Skeletal muscle tissue (tissue), 4 donors: ENCODE data around the gene NAP1L5. TPM values are rescaled to one million over a fixed set of nuclear protein-coding genes. Genes with fewer than 3 reads are reported as not detected.

Experiments used
- H3K27ac ChIP-seq: one replicate; pipeline ENCODE4 v1.7.0; 2013; ENCODE audit warnings: mild to moderate bottlenecking, low read depth, low read length, inconsistent platforms
- H3K27me3 ChIP-seq, 3 donors: one replicate each; pipeline ENCODE4 v1.7.0; 2013; ENCODE audit warnings: low read length in 3 of 3; ENCODE audit not compliant: control insufficient read depth in 3 of 3, insufficient read depth in 3 of 3
- H3K36me3 ChIP-seq, 3 donors: one replicate each; pipeline ENCODE4 v1.7.0; 2013; ENCODE audit warnings: low read length in 3 of 3; ENCODE audit not compliant: control insufficient read depth in 3 of 3, insufficient read depth in 3 of 3
- H3K4me1 ChIP-seq, 3 donors: one replicate each; pipeline ENCODE4 v1.7.0; 2013; ENCODE audit warnings: low read length in 3 of 3, mild to moderate bottlenecking in 3 of 3; ENCODE audit not compliant: control insufficient read depth in 3 of 3, insufficient read depth in 3 of 3
- H3K4me3 ChIP-seq, 3 donors: one replicate each; pipeline ENCODE4 v1.7.0; 2013; ENCODE audit warnings: low read length in 3 of 3
- H3K9ac ChIP-seq, 3 donors: one replicate each; pipeline ENCODE4 v1.7.0; 2013; ENCODE audit warnings: low read length in 3 of 3, mild to moderate bottlenecking in 3 of 3, moderate library complexity in 2 of 3, low read depth in 1 of 3
- H3K9me3 ChIP-seq, 3 donors: one replicate each; pipeline ENCODE4 v1.7.0; 2013; ENCODE audit warnings: low read length in 3 of 3; ENCODE audit not compliant: control insufficient read depth in 3 of 3
- total RNA-seq: library from RNA; depleted of rRNA; stranded (reverse); fragments of >200 nt; gene quantifications from one replicate; pipeline ENCODE4 v1.2.3, GENCODE V29; 2014
- donor health status: Osteomylitis.

NAP1L5 gene
- total RNA-seq, 1 donor from 2014 or later, result 4.2 TPM

GRCh38 chr4:88725986-88726385, 28.4 kb upstream of the NAP1L5 start:
- Histone ChIP-seq H3K27me3 (no peaks in the 10 kb centered on the region), H3K9ac (no peak overlapping the region), H3K27ac (no peak overlapping the region), H3K9me3 (no peaks in the 10 kb centered on the region), H3K4me1 (peaks cover 39 to 61% (median 47%) of the 10 kb centered on the region in 3 donors), H3K4me3 (no peak overlapping the region), H3K36me3 (peaks cover 12 to 35% (median 27%) of the 10 kb centered on the region in 3 donors)

DNA sequence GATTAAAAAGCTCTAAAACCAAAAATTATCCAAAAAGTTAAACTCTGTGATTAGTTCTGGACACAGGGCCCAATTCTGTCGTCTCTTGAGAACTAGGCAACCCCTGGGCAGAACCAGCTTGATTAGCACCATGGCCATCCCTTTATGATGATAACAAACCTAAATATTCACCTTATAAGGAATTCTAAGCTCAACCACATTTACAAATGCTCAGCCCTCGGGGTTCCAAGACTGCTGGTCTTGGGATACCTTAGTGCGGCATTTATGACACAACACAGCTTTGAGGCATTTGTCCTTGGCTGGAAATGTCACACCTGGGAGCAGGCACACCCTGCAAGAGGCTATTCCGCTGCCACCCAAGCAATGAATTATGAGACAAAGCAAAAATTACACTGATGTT, 27.5 kb upstream of the NAP1L5 start:
- Histone ChIP-seq H3K27ac (no peak overlapping the region), H3K4me3 (no peak overlapping the region), H3K9me3 (no peaks in the 10 kb centered on the region), H3K27me3 (no peaks in the 10 kb centered on the region), H3K4me1 (peaks cover 45 to 66% (median 48%) of the 10 kb centered on the region in 3 donors), H3K36me3 (peaks cover 9 to 30% (median 18%) of the 10 kb centered on the region in 3 donors), H3K9ac (no peak overlapping the region)

- Histone ChIP-seq H3K4me3 (no peak overlapping the region), H3K27ac (no peak overlapping the region), H3K27me3 (no peaks in the 10 kb centered on the region), H3K9me3 (no peaks in the 10 kb centered on the region), H3K36me3 (peaks cover 9 to 30% (median 16%) of the 10 kb centered on the region in 3 donors), H3K4me1 (peaks cover 43 to 65% (median 46%) of the 10 kb centered on the region in 3 donors), H3K9ac (no peak overlapping the region)
These were observed 26.8 kb upstream of the NAP1L5 start for GRCh38 chr4:88724406-88724805.

DNA sequence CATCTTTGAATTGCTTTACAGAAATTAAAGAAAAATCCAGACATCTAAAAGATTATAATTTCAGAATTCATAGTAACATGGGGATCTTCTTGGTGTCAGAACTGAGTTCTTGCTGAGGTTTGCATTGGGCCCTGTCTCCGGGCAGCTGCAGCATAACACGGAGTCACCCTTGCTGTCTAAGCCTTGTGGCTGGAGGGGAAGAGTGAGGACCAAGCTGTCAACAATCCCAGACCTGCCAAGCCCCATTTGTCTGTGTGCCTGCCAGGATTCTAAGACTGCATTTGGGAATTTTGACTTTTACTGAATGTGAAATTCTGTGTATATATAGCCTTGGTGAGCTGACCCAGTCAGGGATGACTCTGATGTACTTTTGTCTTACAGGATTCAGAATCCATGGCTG, 25.2 kb upstream of the NAP1L5 start:
- Histone ChIP-seq H3K27ac (no peak overlapping the region), H3K27me3 (no peaks in the 10 kb centered on the region), H3K4me1 (peaks cover 29 to 52% (median 31%) of the 10 kb centered on the region in 3 donors), H3K9ac (no peak overlapping the region), H3K9me3 (no peaks in the 10 kb centered on the region), H3K36me3 (peaks cover 7 to 23% (median 20%) of the 10 kb centered on the region in 3 donors), H3K4me3 (no peak overlapping the region)

DNA sequence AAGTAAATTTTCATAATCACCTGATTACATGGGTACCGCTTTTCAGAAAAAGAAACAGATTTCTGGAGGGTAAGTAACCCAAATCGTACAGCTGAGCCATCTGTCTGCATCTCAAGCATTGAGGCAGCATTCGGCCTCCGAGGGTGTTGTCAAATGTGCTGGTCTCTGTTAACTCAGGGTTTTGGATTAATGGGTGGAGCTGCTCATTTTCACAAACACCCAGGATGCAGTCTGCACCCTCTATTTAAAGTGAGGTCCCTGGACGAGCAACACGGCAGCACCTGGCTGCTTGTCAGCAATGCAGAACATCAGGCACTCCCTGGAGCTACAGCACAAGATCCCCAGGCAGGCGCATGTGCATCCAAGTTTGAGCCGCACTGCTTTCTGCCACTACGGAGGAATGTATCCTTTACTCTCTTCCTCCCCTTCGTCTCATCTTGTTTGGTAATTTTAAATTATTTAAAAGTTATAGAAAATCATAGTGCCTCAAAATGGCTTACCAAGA, 24.7 kb upstream of the NAP1L5 start:
- no peak overlapping the region for H3K27ac ChIP-seq
- H3K36me3 ChIP-seq, result peaks cover 3 to 22% (median 15%) of the 10 kb centered on the region in 3 donors

GRCh38 chr4:88720451-88721428, 23.1 kb upstream of the NAP1L5 start:
- Histone ChIP-seq H3K4me3 (no peak overlapping the region), H3K9me3 (peaks cover 0 to 3% (median 0%) of the 10 kb centered on the region in 3 donors), H3K27ac (no peak overlapping the region), H3K4me1 (peaks cover 23 to 41% (median 28%) of the 10 kb centered on the region in 3 donors), H3K36me3 (peaks cover 3 to 20% (median 14%) of the 10 kb centered on the region in 3 donors), H3K27me3 (no peaks in the 10 kb centered on the region), H3K9ac (no peak overlapping the region)

More for the DNA sequence above, 24.7 kb upstream of the NAP1L5 start:
- no peaks in the 10 kb centered on the region for H3K27me3 ChIP-seq
- no peak overlapping the region for H3K9ac ChIP-seq
- H3K9me3 ChIP-seq, result no peaks in the 10 kb centered on the region
- peaks cover 24 to 47% (median 30%) of the 10 kb centered on the region in 3 donors for H3K4me1 ChIP-seq
- H3K4me3 ChIP-seq, result no peak overlapping the region

DNA sequence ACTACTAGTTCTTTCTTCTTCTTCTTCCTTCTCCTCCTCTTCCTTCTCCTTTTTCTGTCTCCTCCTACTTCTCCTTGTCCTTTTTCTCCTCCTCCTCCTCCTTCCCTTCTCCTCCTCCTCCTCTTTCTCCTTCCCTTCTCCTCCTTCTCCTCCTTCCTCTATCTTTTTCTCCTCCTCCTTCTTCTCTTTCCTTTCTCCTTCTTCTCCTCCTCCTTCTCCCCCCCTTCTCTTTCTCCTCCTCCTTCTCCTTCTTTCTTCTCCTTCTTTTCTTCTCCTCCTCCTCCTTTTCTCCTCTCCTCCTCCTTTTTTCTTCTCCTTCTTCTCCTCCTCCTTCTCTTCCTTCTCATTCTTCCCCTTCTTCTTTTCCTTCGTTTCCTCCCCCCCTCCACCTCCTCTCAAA, 21.8 kb upstream of the NAP1L5 start:
- no peak overlapping the region for H3K27ac ChIP-seq
- no peak overlapping the region for H3K4me3 ChIP-seq
- peaks cover 3 to 20% (median 10%) of the 10 kb centered on the region in 3 donors for H3K36me3 ChIP-seq
- H3K9ac ChIP-seq, result no peak overlapping the region
- H3K9me3 ChIP-seq, result peaks cover 0 to 3% (median 0%) of the 10 kb centered on the region in 3 donors
- no peaks in the 10 kb centered on the region for H3K27me3 ChIP-seq
- H3K4me1 ChIP-seq, result peaks cover 23 to 36% (median 28%) of the 10 kb centered on the region in 3 donors

GRCh38 chr4:88718098-88718497, 20.5 kb upstream of the NAP1L5 start:
- no peak overlapping the region for H3K4me3 ChIP-seq
- peaks cover 21 to 26% (median 23%) of the 10 kb centered on the region in 3 donors for H3K4me1 ChIP-seq
- peaks cover 0 to 3% (median 0%) of the 10 kb centered on the region in 3 donors for H3K9me3 ChIP-seq
- peaks cover 0 to 17% (median 10%) of the 10 kb centered on the region in 3 donors for H3K36me3 ChIP-seq
- H3K9ac ChIP-seq, result no peak overlapping the region
- no peak overlapping the region for H3K27ac ChIP-seq
- H3K27me3 ChIP-seq, result no peaks in the 10 kb centered on the region

DNA sequence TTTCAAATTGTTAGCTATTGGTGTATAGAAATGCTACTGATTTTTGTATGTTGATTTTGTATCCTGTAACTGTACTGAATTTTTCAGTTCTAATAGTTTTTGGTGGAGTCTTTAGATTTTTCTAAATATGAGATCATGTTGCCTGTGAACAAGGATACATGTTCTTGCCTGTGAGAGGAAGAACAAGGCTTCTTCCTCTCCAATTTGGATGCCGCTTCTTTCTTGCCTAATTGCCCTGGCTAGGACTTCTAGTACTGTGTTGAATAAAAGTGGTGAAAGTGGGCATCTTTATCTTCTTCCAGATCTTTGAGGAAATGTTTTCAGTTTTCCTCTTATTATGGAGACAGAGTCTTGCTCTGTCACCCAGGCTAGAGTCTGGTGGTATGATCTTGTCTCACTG, 16.2 kb upstream of the NAP1L5 start:
- Histone ChIP-seq H3K9me3 (peaks cover 0 to 3% (median 0%) of the 10 kb centered on the region in 3 donors), H3K9ac (no peak overlapping the region), H3K4me3 (no peak overlapping the region), H3K4me1 (no peaks in the 10 kb centered on the region), H3K27ac (no peak overlapping the region), H3K36me3 (peaks cover 4 to 34% (median 25%) of the 10 kb centered on the region in 3 donors), H3K27me3 (no peaks in the 10 kb centered on the region)

DNA sequence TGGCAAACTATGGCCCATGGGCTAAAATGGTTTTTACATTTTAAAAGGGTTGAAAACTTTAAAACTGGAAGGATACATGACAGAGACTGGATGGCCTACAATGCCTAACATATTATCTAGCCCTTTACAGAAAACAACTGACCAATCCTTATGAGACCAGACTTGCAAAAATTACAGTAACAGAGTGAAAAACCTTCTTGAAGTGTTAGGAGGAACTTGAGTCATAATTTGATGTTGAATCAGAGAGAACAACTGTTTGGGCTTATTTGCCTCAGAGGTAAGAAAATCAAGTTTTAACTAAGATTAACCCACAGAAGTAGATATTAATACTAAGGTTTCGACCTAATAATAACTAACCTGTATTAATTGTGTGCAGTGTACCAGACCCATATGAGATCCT, 12.4 kb upstream of the NAP1L5 start:
- Histone ChIP-seq H3K4me1 (peaks cover 4 to 12% (median 4%) of the 10 kb centered on the region in 3 donors), H3K36me3 (peaks cover 7 to 37% (median 22%) of the 10 kb centered on the region in 3 donors), H3K9ac (no peak overlapping the region), H3K27me3 (no peaks in the 10 kb centered on the region), H3K27ac (no peak overlapping the region), H3K9me3 (no peaks in the 10 kb centered on the region), H3K4me3 (no peak overlapping the region)
